HCT116 (cell line): Measurements from ENCODE around the gene SHISAL1.

Experiments used
- ATF3 ChIP-seq: IDR thresholded peaks from 2 replicates; pipeline ENCODE4 v1.6.1; 2012
- CEBPB ChIP-seq: IDR thresholded peaks from 2 replicates; pipeline ENCODE4 v1.6.1; 2012; ENCODE audit warnings: low read depth
- EZH2phosphoT487 ChIP-seq: fragments of 200-600 bp; IDR thresholded peaks from 2 replicates; pipeline ENCODE4 v1.6.1; 2018; ENCODE audit warnings: antibody characterized with exemption, borderline replicate concordance
- POLR2A ChIP-seq: IDR thresholded peaks from 2 replicates; pipeline ENCODE4 v1.7.0; 2011; ENCODE audit warnings: borderline replicate concordance; ENCODE audit not compliant: insufficient read depth, insufficient read length; ENCODE audit errors: extremely low read depth
- YY1 ChIP-seq: IDR thresholded peaks from 2 replicates; pipeline ENCODE4 v1.6.1; 2011; ENCODE audit warnings: low read length, low read depth, moderate library complexity, mild to moderate bottlenecking; ENCODE audit not compliant: insufficient replicate concordance; ENCODE audit errors: extremely low read depth
- TF ChIP-seq, protein P1 (sequence below), 3 experiments: fragments of 200-600 bp in 1 of 3; sonication (generic) in 1 of 3; IDR thresholded peaks in 2 of 3; conservative IDR thresholded peaks in 1 of 3; 2 replicates each; pipeline ENCODE4 v1.5.1; 2012 to 2017; ENCODE audit warnings: low read depth in 2 of 3, low read length in 2 of 3, antibody characterized with exemption in 1 of 3, borderline replicate concordance in 1 of 3, control low read depth in 1 of 3, mild to moderate bottlenecking in 1 of 3, mixed read lengths in 1 of 3, mixed run types in 1 of 3, moderate library complexity in 1 of 3; ENCODE audit not compliant: insufficient read depth in 1 of 3
- TF ChIP-seq, protein P2 (sequence below): IDR thresholded peaks from 2 replicates; pipeline ENCODE4 v1.6.1; 2012

DNA sequence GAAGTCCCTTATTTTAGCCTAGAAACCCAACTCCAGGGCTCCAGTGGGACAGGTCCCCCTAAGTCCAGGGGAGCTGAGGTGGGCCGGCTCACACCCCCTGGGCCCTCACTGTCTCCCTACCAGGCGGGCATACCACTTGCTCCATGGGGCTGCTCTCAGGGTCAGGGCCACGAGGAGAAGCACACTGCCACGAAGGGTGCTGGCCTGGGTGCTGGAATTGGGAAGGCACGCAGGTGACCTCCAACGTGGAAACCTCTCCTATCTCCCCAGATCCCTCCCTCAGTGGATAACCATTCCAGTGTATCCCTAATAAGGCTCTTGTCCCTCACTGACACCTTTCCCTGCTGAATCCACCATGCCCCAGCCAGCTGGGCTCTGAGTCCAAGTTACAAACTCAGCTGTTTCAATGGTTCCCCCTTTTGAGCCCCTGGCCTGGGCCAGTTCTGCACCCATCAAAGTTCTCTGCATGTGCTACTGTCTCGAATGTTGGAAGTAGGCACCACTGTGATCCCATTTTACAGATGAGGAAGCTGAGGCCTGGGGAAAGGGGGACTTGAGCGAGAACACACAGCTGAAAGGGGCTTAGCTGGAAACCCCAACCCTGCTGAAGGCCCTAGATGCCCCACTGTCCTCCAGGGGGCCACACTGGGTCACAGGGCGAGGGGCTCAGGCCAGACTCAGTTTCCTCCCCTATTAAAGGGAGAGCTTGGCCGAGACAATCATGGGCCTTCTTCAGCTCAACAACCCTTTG lies 1.5 kb downstream of the SHISAL1 start:
- TF ChIP-seq, protein P1, sequence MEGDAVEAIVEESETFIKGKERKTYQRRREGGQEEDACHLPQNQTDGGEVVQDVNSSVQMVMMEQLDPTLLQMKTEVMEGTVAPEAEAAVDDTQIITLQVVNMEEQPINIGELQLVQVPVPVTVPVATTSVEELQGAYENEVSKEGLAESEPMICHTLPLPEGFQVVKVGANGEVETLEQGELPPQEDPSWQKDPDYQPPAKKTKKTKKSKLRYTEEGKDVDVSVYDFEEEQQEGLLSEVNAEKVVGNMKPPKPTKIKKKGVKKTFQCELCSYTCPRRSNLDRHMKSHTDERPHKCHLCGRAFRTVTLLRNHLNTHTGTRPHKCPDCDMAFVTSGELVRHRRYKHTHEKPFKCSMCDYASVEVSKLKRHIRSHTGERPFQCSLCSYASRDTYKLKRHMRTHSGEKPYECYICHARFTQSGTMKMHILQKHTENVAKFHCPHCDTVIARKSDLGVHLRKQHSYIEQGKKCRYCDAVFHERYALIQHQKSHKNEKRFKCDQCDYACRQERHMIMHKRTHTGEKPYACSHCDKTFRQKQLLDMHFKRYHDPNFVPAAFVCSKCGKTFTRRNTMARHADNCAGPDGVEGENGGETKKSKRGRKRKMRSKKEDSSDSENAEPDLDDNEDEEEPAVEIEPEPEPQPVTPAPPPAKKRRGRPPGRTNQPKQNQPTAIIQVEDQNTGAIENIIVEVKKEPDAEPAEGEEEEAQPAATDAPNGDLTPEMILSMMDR (IDR thresholded peaks at IDR 0.05 in 2 of 3, conservative IDR thresholded peaks at IDR 0.05 in 1 of 3; ENCODE audit: borderline replicate concordance in 1 of 3, insufficient read depth in 1 of 3, low read depth in 2 of 3, low read length in 2 of 3), result peak in 2 of 3 experiments; percentile 16 to 17; a peak in 2 of 6 replicates
- no peak for TF ChIP-seq YY1
- TF ChIP-seq, protein P2, sequence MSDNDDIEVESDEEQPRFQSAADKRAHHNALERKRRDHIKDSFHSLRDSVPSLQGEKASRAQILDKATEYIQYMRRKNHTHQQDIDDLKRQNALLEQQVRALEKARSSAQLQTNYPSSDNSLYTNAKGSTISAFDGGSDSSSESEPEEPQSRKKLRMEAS, result no peak
- TF ChIP-seq POLR2A, result no peak
- no peak for TF ChIP-seq ATF3
- TF ChIP-seq CEBPB, result no peak
- no peak for TF ChIP-seq EZH2phosphoT487
